HG02973 (cell line): ENCODE data around the gene TBXAS1.

ENCODE experiments used
- ATAC-seq: cut with Tn5 transposase; IDR thresholded peaks from one replicate; pipeline ENCODE4 v1.9.1; 2021; ENCODE audit warnings: moderate library complexity; ENCODE audit not compliant: unreplicated experiment

The TBXAS1 gene

GRCh38 chr7:139993592-139993991 is 164.5 kb downstream of the TBXAS1 start:
- no peak for ATAC-seq

GRCh38 chr7:139994356-139994755 is 165.3 kb downstream of the TBXAS1 start:
- no peak for ATAC-seq

- ATAC-seq: no peak
These were observed 166.2 kb downstream of the TBXAS1 start for GRCh38 chr7:139995017-139995915.

GRCh38 chr7:139998572-139998971 is 169.5 kb downstream of the TBXAS1 start:
- no peak for ATAC-seq

GRCh38 chr7:139999516-139999915 is 170.5 kb downstream of the TBXAS1 start:
- no peak for ATAC-seq

- ATAC-seq: no peak
These were observed 171.7 kb downstream of the TBXAS1 start for GRCh38 chr7:140000666-140001268.

GRCh38 chr7:140003913-140004382 is 174.9 kb downstream of the TBXAS1 start:
- no peak for ATAC-seq

GRCh38 chr7:140004672-140005071 is 175.6 kb downstream of the TBXAS1 start:
- no peak for ATAC-seq

- ATAC-seq: no peak
These were observed 176.3 kb downstream of the TBXAS1 start for GRCh38 chr7:140005341-140005740.

GRCh38 chr7:140005754-140006503 is 176.9 kb downstream of the TBXAS1 start:
- no peak for ATAC-seq

GRCh38 chr7:140006600-140006999 is 177.5 kb downstream of the TBXAS1 start:
- ATAC-seq: no peak

- ATAC-seq: no peak
These were observed 178.1 kb downstream of the TBXAS1 start for GRCh38 chr7:140007051-140007690.

GRCh38 chr7:140008755-140009610 is 179.9 kb downstream of the TBXAS1 start:
- no peak for ATAC-seq

GRCh38 chr7:140009735-140010134 is 180.7 kb downstream of the TBXAS1 start:
- no peak for ATAC-seq

- ATAC-seq: no peak
These were observed 181.3 kb downstream of the TBXAS1 start for GRCh38 chr7:140010194-140010895.

GRCh38 chr7:140013676-140014075 is 184.6 kb downstream of the TBXAS1 start:
- ATAC-seq: no peak

GRCh38 chr7:140014123-140014522 is 185.1 kb downstream of the TBXAS1 start:
- ATAC-seq: no peak

GRCh38 chr7:140015471-140015970 is 186.5 kb downstream of the TBXAS1 start:
- ATAC-seq: no peak

- ATAC-seq: no peak
These were observed 187.5 kb downstream of the TBXAS1 start for GRCh38 chr7:140016540-140016939.
